A549 (cell line): ENCODE measurements around the gene SLC23A3. TPM values are rescaled to one million over a fixed set of nuclear protein-coding genes. Genes with fewer than 3 reads are reported as not detected.

Source experiments
- ATAC-seq, 2 experiments: fragments of 200-7000 bp in 1 of 2; fragments of >200 bp in 1 of 2; cut with Nextera tagmentation in 1 of 2; cut with Tn5 transposase in 1 of 2; 3 replicates each; pipeline versions ENCODE4 v1.8.0 to v1.9.1; 2018 to 2020; ENCODE audit warnings: mild to moderate bottlenecking in 1 of 2, moderate library complexity in 1 of 2
- CTCF ChIA-PET: fragments of 300-600 bp; sonication (Branson Sonifier 250); formaldehyde crosslinking; extraction: SDS; loops from one replicate; lab custom pipeline; 2021; ENCODE audit warnings: antibody characterized with exemption, inconsistent platforms; lab: Yijun Ruan, JAX
- POLR2A ChIA-PET: fragments of 350-600 bp; formaldehyde crosslinking; extraction: SDS; loops from one replicate; lab custom pipeline; 2021; ENCODE audit warnings: antibody characterized with exemption, inconsistent platforms; lab: Yijun Ruan, JAX
- DNase-seq, 2 experiments: peaks; one replicate each; pipeline versions ENCODE4 v3.0.0 to v3.0.0-alpha.2; 2011 to 2016; ENCODE audit warnings: low read depth in 1 of 2, low spot score in 1 of 2
- FAIRE-seq: peaks from 2 replicates; lab custom pipeline; 2011; peaks lifted over from hg19 to GRCh38; lab: Jason Lieb, UNC
- H3K27ac ChIP-seq, 2 experiments: fragments of >200 bp; sonication (Bioruptor Twin); formaldehyde crosslinking; 3 replicates each; pipeline ENCODE4 v1.5.1; 2016 to 2017
- H3K4me1 ChIP-seq: fragments of >200 bp; sonication (Bioruptor Twin); formaldehyde crosslinking; 3 replicates; pipeline ENCODE4 v1.6.1; 2016
- H3K4me2 ChIP-seq: fragments of >200 bp; sonication (Bioruptor Twin); formaldehyde crosslinking; 3 replicates; pipeline ENCODE4 v1.6.1; 2016
- H3K4me3 ChIP-seq: fragments of >200 bp; sonication (Bioruptor Twin); formaldehyde crosslinking; 3 replicates; pipeline ENCODE4 v1.5.1; 2016
- H3K9me3 ChIP-seq: fragments of >200 bp; sonication (Bioruptor Twin); formaldehyde crosslinking; 3 replicates; pipeline ENCODE4 v1.6.1; 2016
- ATOH8 ChIP-seq: fragments of 250-450 bp; sonication (Bioruptor Pico); IDR thresholded peaks from 2 replicates; pipeline ENCODE4 v1.5.0; 2020; ENCODE audit warnings: low read depth, mild to moderate bottlenecking, moderate library complexity
- BCL3 ChIP-seq: fragments of >200 bp; sonication (Bioruptor Twin); formaldehyde crosslinking; IDR thresholded peaks from 3 replicates; pipeline ENCODE4 v1.6.1; 2016
- BHLHE40 ChIP-seq: IDR thresholded peaks from 2 replicates; pipeline ENCODE4 v1.6.1; 2012; ENCODE audit warnings: low read depth, low read length, inconsistent platforms
- CBX2 ChIP-seq: fragments of 200-600 bp; sonication (generic); IDR thresholded peaks from 2 replicates; pipeline ENCODE4 v1.6.1; 2016; ENCODE audit warnings: low read depth, mild to moderate bottlenecking, borderline replicate concordance
- CBX8 ChIP-seq: fragments of 200-600 bp; sonication (generic); IDR thresholded peaks from 2 replicates; pipeline ENCODE4 v1.6.1; 2016
- CEBPB ChIP-seq, 2 experiments: fragments of >200 bp in 1 of 2; sonication (Bioruptor Twin) in 1 of 2; formaldehyde crosslinking in 1 of 2; IDR thresholded peaks; 2 replicates each; pipeline ENCODE4 v1.6.1; 2012 to 2016
- CHD2 ChIP-seq: fragments of 150-350 bp; IDR thresholded peaks from 2 replicates; pipeline ENCODE4 v1.6.1; 2014; ENCODE audit warnings: low read length; ENCODE audit not compliant: partially characterized antibody
- CTCF ChIP-seq: fragments of >200 bp; sonication (Bioruptor Twin); formaldehyde crosslinking; IDR thresholded peaks from 3 replicates; pipeline ENCODE4 v1.5.1; 2016
- E2F6 ChIP-seq: IDR thresholded peaks from 2 replicates; pipeline ENCODE4 v1.6.1; 2012; ENCODE audit warnings: low read depth, borderline replicate concordance
- EHF ChIP-seq: fragments of 250-450 bp; sonication (Bioruptor Pico); IDR thresholded peaks from 2 replicates; pipeline ENCODE4 v1.5.0; 2020; ENCODE audit warnings: mild to moderate bottlenecking
- EP300 ChIP-seq, 2 experiments: fragments of >200 bp; sonication (Bioruptor Twin); formaldehyde crosslinking; IDR thresholded peaks; 2 replicates in 1 of 2; 3 replicates in 1 of 2; pipeline ENCODE4 v1.6.1; 2016 to 2017
- FOXS1 ChIP-seq: fragments of 250-450 bp; sonication (Bioruptor Pico); IDR thresholded peaks from 2 replicates; pipeline ENCODE4 v1.5.0; 2020; ENCODE audit warnings: mild to moderate bottlenecking, moderate library complexity
- HDAC2 ChIP-seq: fragments of 200-600 bp; sonication (generic); IDR thresholded peaks from 2 replicates; pipeline ENCODE4 v1.6.1; 2016
- HOXA7 ChIP-seq: fragments of 250-450 bp; sonication (Bioruptor Pico); IDR thresholded peaks from 2 replicates; pipeline ENCODE4 v1.5.0; 2020; ENCODE audit warnings: mild to moderate bottlenecking, moderate library complexity
- HOXB13 ChIP-seq: fragments of 250-450 bp; sonication (Bioruptor Pico); IDR thresholded peaks from 2 replicates; pipeline ENCODE4 v1.5.0; 2020; ENCODE audit warnings: low read depth, mild to moderate bottlenecking, moderate library complexity
- HOXB5 ChIP-seq: fragments of 250-450 bp; sonication (Bioruptor Pico); IDR thresholded peaks from 2 replicates; pipeline ENCODE4 v1.5.0; 2020; ENCODE audit warnings: mild to moderate bottlenecking, moderate library complexity
- JUN ChIP-seq, 2 experiments: fragments of >200 bp; sonication (Bioruptor Twin); formaldehyde crosslinking; IDR thresholded peaks; 2 replicates in 1 of 2; 3 replicates in 1 of 2; pipeline ENCODE4 v1.6.1; 2016 to 2017
- KDM1A ChIP-seq: fragments of 200-600 bp; sonication (generic); IDR thresholded peaks from 2 replicates; pipeline ENCODE4 v1.6.1; 2016; ENCODE audit warnings: low read depth, mild to moderate bottlenecking
- MYC ChIP-seq: IDR thresholded peaks from 2 replicates; pipeline ENCODE4 v1.6.1; 2012; ENCODE audit warnings: mild to moderate bottlenecking, inconsistent platforms, low read length, improper control_type of control experiment, borderline replicate concordance
- NFE2L2 ChIP-seq: fragments of 150-350 bp; conservative IDR thresholded peaks from 2 replicates; pipeline ENCODE4 v1.6.1; 2014; ENCODE audit warnings: low read length
- NR3C1 ChIP-seq: fragments of >200 bp; sonication (Bioruptor Twin); formaldehyde crosslinking; IDR thresholded peaks from 3 replicates; pipeline ENCODE4 v1.6.1; 2017
- POLR2AphosphoS2 ChIP-seq: conservative IDR thresholded peaks from 2 replicates; pipeline ENCODE4 v1.6.1; 2012; ENCODE audit warnings: low read length, improper control_type of control experiment, inconsistent platforms
- RARB ChIP-seq: fragments of 250-450 bp; sonication (Bioruptor Pico); IDR thresholded peaks from 2 replicates; pipeline ENCODE4 v1.8.0; 2021; ENCODE audit warnings: mild to moderate bottlenecking, moderate library complexity
- RNF2 ChIP-seq: fragments of 200-600 bp; sonication (generic); IDR thresholded peaks from 2 replicates; pipeline ENCODE4 v1.6.1; 2016; ENCODE audit warnings: low read depth, mild to moderate bottlenecking, antibody characterized with exemption, moderate library complexity, borderline replicate concordance
- SMC3 ChIP-seq: fragments of >200 bp; sonication (Bioruptor Twin); formaldehyde crosslinking; IDR thresholded peaks from 3 replicates; pipeline ENCODE4 v1.6.1; 2018; ENCODE audit warnings: inconsistent platforms
- SREBF2 ChIP-seq: fragments of 450-650 bp; IDR thresholded peaks from 2 replicates; pipeline ENCODE4 v1.6.1; 2014; ENCODE audit warnings: mild to moderate bottlenecking, moderate library complexity
- TP53 ChIP-seq: fragments of 250-450 bp; sonication (Bioruptor Pico); IDR thresholded peaks from 2 replicates; pipeline ENCODE4 v1.5.0; 2021; ENCODE audit warnings: mild to moderate bottlenecking, moderate library complexity
- USF2 ChIP-seq: fragments of 450-650 bp; IDR thresholded peaks from 2 replicates; pipeline ENCODE4 v1.6.1; 2014; ENCODE audit warnings: antibody characterized with exemption
- ZC3H11A ChIP-seq: fragments of 450-650 bp; IDR thresholded peaks from 2 replicates; pipeline ENCODE4 v1.6.1; 2014; ENCODE audit warnings: antibody characterized with exemption, mild to moderate bottlenecking
- ZNF302 ChIP-seq: fragments of 250-450 bp; sonication (Bioruptor Pico); IDR thresholded peaks from 2 replicates; pipeline ENCODE4 v1.9.0; 2021; ENCODE audit warnings: inconsistent platforms, mild to moderate bottlenecking, moderate library complexity
- WGBS: methylation state at CpG from one replicate; pipeline ENCODE4 v1.1.6; 2017; ENCODE audit errors: missing lambda C conversion rate; 5-methylcytosine and 5-hydroxymethylcytosine counted together
- polyA plus RNA-seq, 4 experiments: library from polyadenylated mRNA; depleted of rRNA in 3 of 4; stranded (reverse); fragments of >200 nt; fragmentation: RNase III in 1 of 4; extraction: RNeasy Plus Mini Kit Qiagen cat#74134 plus additional on column Dnase treatment in 1 of 4; gene quantifications; 2 replicates in 3 of 4; 3 replicates in 1 of 4; pipeline ENCODE4 v1.2.3, GENCODE V29; 2011 to 2017

SLC23A3 gene
- polyA plus RNA-seq, 2 of the 4 experiments (the other 2 are of a cell fraction): 0.39 to 0.90 TPM

GRCh38 chr2:219207134-219207883, 37.5 kb upstream of the SLC23A3 start (continued):
- TF ChIP-seq RARB (CRISPR knock-in tag) (no peak), NR3C1 (no peak), TP53 (no peak), EHF (CRISPR knock-in tag) (no peak)

- WGBS: 1% methylated on average over 37 of the region's 76 CpGs
- FAIRE-seq: no peak
- peak; percentile 89 to 91 for DNase-seq
- Histone ChIP-seq H3K4me3 (peak within 1 kb of the TSS; percentile 53), H3K4me1 (peaks cover 16% of the 10 kb centered on the region), H3K27ac (peak within 1 kb of the TSS; percentile 95 to 98), H3K9me3 (peaks cover 3% of the 10 kb centered on the region; the same call in 1 of the 3 replicates), H3K4me2 (peak within 1 kb of the TSS; percentile 85)
- ChIA-PET CTCF (interaction anchor here (0.7 to 3.2 kb wide), 14 partner anchors 10 to 330 kb away, joined by 3 to 20 read pairs (median 4); partner anchors contain the start of gene NHEJ1), POLR2A (interaction anchor here (0.6 to 3.9 kb wide), 15 partner anchors 9 to 182 kb away, joined by 3 to 25 read pairs (median 5); partner anchors contain the start of genes ABCB6, ANKZF1, CNPPD1 and DNAJB2)
- ATAC-seq: peak; percentile 85 to 93
- TF ChIP-seq ZNF302 (CRISPR knock-in tag): no peak
- TF ChIP-seq CHD2: no peak
- no peak for TF ChIP-seq HOXB13 (CRISPR knock-in tag)
- TF ChIP-seq MYC: no peak
- TF ChIP-seq FOXS1 (CRISPR knock-in tag): no peak
- TF ChIP-seq NR3C1: no peak
- no peak for TF ChIP-seq HOXB5 (CRISPR knock-in tag)
- no peak for TF ChIP-seq NFE2L2
- no peak for TF ChIP-seq RNF2
- TF ChIP-seq RARB (CRISPR knock-in tag): no peak
- TF ChIP-seq BHLHE40: no peak
- no peak for TF ChIP-seq CBX2
- no peak for TF ChIP-seq CTCF
- TF ChIP-seq POLR2AphosphoS2: no peak; the same call in 1 of the 2 replicates
- TF ChIP-seq E2F6: peak; percentile 63; the same call in 1 of the 2 replicates
- TF ChIP-seq SMC3: no peak
- no peak for TF ChIP-seq EP300 (IDR thresholded peaks at IDR 0.05)
- TF ChIP-seq ZC3H11A: no peak
- TF ChIP-seq HOXA7: no peak; the same call in 1 of the 2 replicates
- TF ChIP-seq CBX8: no peak
- peak; percentile 72 for TF ChIP-seq BCL3
- no peak for TF ChIP-seq CEBPB (IDR thresholded peaks at IDR 0.05)
- no peak for TF ChIP-seq KDM1A
- TF ChIP-seq TP53: 0 out of 2 replicates have a peak, but pooled peaks have one; percentile 58
- TF ChIP-seq SREBF2: no peak
- TF ChIP-seq ATOH8: peak; percentile 64; the same call in 1 of the 2 replicates
- no peak for TF ChIP-seq HDAC2
- peak; percentile 87 to 95 for TF ChIP-seq JUN (IDR thresholded peaks at IDR 0.05)
- TF ChIP-seq USF2: no peak
Observed at GRCh38 chr2:219206328-219207133, 36.7 kb upstream of the SLC23A3 start, which contains the start of gene ZFAND2B. ZFAND2B (plus strand) TSS chr2:219206782; CDS start chr2:219206988, 206 bp downstream.
